ENCODE measurements around the gene PRR3. TPM values are rescaled to one million over a fixed set of nuclear protein-coding genes. Genes with fewer than 3 reads are reported as not detected.

Gene PRR3
- total and polyA plus RNA-seq, 2 of the 13 experiments (the other 11 are each of a cell fraction or from before 2014, with no cell fraction given): 14.6 to 21.2 TPM

DNA sequence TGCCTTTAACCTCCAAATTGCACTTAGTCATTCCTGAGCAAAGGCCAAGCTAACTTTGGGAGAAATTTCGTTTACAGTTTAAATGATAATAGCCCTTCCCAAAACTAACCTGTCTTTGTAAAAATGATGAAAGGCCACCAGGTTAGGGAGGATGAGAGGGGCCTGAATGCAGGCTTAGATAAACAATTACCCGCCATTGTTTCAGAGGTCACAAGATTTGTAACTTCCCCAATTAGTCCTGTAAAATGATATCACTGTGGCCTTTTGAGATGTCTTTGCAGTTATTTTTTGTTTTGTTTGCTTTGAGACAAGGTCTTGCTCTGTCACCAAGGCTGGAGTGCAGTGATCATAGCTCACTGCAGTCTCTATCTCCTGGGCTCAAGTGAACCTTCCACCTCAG, 27.1 kb upstream of the PRR3 start (continued):
- TF ChIP-seq, protein P1, sequence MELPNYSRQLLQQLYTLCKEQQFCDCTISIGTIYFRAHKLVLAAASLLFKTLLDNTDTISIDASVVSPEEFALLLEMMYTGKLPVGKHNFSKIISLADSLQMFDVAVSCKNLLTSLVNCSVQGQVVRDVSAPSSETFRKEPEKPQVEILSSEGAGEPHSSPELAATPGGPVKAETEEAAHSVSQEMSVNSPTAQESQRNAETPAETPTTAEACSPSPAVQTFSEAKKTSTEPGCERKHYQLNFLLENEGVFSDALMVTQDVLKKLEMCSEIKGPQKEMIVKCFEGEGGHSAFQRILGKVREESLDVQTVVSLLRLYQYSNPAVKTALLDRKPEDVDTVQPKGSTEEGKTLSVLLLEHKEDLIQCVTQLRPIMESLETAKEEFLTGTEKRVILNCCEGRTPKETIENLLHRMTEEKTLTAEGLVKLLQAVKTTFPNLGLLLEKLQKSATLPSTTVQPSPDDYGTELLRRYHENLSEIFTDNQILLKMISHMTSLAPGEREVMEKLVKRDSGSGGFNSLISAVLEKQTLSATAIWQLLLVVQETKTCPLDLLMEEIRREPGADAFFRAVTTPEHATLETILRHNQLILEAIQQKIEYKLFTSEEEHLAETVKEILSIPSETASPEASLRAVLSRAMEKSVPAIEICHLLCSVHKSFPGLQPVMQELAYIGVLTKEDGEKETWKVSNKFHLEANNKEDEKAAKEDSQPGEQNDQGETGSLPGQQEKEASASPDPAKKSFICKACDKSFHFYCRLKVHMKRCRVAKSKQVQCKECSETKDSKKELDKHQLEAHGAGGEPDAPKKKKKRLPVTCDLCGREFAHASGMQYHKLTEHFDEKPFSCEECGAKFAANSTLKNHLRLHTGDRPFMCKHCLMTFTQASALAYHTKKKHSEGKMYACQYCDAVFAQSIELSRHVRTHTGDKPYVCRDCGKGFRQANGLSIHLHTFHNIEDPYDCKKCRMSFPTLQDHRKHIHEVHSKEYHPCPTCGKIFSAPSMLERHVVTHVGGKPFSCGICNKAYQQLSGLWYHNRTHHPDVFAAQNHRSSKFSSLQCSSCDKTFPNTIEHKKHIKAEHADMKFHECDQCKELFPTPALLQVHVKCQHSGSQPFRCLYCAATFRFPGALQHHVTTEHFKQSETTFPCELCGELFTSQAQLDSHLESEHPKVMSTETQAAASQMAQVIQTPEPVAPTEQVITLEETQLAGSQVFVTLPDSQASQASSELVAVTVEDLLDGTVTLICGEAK (IDR thresholded peaks at IDR 0.05): no peak
- TF ChIP-seq, protein P1 (CRISPR knock-in tag; IDR thresholded peaks at IDR 0.05): no peak
- TF ChIP-seq, protein P2, sequence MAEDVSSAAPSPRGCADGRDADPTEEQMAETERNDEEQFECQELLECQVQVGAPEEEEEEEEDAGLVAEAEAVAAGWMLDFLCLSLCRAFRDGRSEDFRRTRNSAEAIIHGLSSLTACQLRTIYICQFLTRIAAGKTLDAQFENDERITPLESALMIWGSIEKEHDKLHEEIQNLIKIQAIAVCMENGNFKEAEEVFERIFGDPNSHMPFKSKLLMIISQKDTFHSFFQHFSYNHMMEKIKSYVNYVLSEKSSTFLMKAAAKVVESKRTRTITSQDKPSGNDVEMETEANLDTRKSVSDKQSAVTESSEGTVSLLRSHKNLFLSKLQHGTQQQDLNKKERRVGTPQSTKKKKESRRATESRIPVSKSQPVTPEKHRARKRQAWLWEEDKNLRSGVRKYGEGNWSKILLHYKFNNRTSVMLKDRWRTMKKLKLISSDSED (CRISPR knock-in tag; IDR thresholded peaks at IDR 0.05): no peak
- TF ChIP-seq, protein P3, sequence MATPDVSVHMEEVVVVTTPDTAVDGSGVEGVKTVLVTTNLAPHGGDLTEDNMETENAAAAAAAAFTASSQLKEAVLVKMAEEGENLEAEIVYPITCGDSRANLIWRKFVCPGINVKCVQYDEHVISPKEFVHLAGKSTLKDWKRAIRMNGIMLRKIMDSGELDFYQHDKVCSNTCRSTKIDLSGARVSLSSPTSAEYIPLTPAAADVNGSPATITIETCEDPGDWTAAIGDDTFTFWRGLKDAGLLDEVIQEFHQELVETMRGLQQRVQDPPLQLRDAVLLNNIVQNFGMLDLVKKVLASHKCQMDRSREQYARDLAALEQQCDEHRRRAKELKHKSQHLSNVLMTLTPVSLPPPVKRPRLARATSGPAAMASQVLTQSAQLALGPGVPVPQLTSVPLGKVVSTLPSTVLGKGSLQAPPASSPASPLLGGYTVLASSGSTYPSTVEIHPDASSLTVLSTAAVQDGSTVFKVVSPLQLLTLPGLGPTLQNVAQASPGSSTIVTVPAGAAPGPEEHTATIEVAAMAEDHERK (CRISPR knock-in tag; IDR thresholded peaks at IDR 0.05; ENCODE audit: low read depth): no peak
- TF ChIP-seq NRL (CRISPR knock-in tag; IDR thresholded peaks at IDR 0.05; ENCODE audit: borderline replicate concordance) (no peak), SPEN (CRISPR knock-in tag; IDR thresholded peaks at IDR 0.05; ENCODE audit: low read depth) (no peak), ZNF33B (CRISPR knock-in tag; IDR thresholded peaks at IDR 0.05) (no peak), ZMYM2 (CRISPR knock-in tag; IDR thresholded peaks at IDR 0.05) (no peak), ZNF263 (CRISPR knock-in tag; IDR thresholded peaks at IDR 0.05) (no peak), RFX1 (IDR thresholded peaks at IDR 0.05) (no peak)
- TF ChIP-seq, protein P4, sequence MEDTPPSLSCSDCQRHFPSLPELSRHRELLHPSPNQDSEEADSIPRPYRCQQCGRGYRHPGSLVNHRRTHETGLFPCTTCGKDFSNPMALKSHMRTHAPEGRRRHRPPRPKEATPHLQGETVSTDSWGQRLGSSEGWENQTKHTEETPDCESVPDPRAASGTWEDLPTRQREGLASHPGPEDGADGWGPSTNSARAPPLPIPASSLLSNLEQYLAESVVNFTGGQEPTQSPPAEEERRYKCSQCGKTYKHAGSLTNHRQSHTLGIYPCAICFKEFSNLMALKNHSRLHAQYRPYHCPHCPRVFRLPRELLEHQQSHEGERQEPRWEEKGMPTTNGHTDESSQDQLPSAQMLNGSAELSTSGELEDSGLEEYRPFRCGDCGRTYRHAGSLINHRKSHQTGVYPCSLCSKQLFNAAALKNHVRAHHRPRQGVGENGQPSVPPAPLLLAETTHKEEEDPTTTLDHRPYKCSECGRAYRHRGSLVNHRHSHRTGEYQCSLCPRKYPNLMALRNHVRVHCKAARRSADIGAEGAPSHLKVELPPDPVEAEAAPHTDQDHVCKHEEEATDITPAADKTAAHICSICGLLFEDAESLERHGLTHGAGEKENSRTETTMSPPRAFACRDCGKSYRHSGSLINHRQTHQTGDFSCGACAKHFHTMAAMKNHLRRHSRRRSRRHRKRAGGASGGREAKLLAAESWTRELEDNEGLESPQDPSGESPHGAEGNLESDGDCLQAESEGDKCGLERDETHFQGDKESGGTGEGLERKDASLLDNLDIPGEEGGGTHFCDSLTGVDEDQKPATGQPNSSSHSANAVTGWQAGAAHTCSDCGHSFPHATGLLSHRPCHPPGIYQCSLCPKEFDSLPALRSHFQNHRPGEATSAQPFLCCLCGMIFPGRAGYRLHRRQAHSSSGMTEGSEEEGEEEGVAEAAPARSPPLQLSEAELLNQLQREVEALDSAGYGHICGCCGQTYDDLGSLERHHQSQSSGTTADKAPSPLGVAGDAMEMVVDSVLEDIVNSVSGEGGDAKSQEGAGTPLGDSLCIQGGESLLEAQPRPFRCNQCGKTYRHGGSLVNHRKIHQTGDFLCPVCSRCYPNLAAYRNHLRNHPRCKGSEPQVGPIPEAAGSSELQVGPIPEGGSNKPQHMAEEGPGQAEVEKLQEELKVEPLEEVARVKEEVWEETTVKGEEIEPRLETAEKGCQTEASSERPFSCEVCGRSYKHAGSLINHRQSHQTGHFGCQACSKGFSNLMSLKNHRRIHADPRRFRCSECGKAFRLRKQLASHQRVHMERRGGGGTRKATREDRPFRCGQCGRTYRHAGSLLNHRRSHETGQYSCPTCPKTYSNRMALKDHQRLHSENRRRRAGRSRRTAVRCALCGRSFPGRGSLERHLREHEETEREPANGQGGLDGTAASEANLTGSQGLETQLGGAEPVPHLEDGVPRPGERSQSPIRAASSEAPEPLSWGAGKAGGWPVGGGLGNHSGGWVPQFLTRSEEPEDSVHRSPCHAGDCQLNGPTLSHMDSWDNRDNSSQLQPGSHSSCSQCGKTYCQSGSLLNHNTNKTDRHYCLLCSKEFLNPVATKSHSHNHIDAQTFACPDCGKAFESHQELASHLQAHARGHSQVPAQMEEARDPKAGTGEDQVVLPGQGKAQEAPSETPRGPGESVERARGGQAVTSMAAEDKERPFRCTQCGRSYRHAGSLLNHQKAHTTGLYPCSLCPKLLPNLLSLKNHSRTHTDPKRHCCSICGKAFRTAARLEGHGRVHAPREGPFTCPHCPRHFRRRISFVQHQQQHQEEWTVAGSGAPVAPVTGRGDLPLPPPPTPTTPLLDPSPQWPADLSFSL (CRISPR knock-in tag; IDR thresholded peaks at IDR 0.05): no peak
